T-helper 1 cell treated with Interleukin-12 subunit alpha and Interleukin-12 subunit beta and Interleukin-4 antibody, amounts not matched to agents 30 μg/mL and 1 μg/mL, for 36 hours (primary cell): Measurements from ENCODE around the gene SRP68.

Experiments
- H3K27ac Mint-ChIP-seq: one replicate; pipeline ENCODE4 v1.8.0; 2021; ENCODE audit warnings: mild to moderate bottlenecking, mixed read lengths
- H3K27me3 Mint-ChIP-seq: one replicate; pipeline ENCODE4 v1.8.0; 2021; ENCODE audit warnings: low read depth, mixed read lengths
- H3K36me3 Mint-ChIP-seq: one replicate; pipeline ENCODE4 v1.8.0; 2021; ENCODE audit warnings: low read depth, mixed read lengths
- H3K4me1 Mint-ChIP-seq: one replicate; pipeline ENCODE4 v1.8.0; 2021; ENCODE audit warnings: low read depth, mixed read lengths
- H3K4me3 Mint-ChIP-seq: one replicate; pipeline ENCODE4 v1.8.0; 2021; ENCODE audit warnings: mild to moderate bottlenecking, moderate library complexity, mixed read lengths
- H3K9me3 Mint-ChIP-seq: one replicate; pipeline ENCODE4 v1.8.0; 2021; ENCODE audit warnings: mixed read lengths

Gene SRP68

DNA sequence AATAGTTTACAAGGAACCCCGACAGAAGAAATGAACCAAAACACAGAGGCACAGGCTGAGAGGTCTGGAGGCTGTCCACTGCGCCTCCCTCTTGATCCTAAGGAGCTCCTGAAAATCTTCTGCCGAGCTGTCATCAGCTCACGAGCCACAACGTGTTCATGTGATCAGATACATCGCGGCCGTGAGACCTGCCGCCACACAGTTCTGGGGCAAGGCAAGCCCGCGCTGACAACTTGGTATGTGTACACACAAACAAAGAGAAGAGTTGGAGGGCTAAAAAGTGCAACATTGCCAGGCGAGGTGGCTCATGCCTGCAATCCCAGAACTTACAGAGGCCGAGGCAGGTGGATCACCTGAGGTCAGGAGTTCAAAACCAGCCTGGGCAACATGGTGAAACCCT is 23.6 kb upstream of the SRP68 start:
- no peak overlapping the region for H3K27ac Mint-ChIP-seq
- H3K27me3 Mint-ChIP-seq = no peaks in the 10 kb centered on the region
- peaks cover 33% of the 10 kb centered on the region for H3K36me3 Mint-ChIP-seq
- H3K4me3 Mint-ChIP-seq = no peak overlapping the region
- H3K4me1 Mint-ChIP-seq = peaks cover 8% of the 10 kb centered on the region
- H3K9me3 Mint-ChIP-seq = no peaks in the 10 kb centered on the region

DNA sequence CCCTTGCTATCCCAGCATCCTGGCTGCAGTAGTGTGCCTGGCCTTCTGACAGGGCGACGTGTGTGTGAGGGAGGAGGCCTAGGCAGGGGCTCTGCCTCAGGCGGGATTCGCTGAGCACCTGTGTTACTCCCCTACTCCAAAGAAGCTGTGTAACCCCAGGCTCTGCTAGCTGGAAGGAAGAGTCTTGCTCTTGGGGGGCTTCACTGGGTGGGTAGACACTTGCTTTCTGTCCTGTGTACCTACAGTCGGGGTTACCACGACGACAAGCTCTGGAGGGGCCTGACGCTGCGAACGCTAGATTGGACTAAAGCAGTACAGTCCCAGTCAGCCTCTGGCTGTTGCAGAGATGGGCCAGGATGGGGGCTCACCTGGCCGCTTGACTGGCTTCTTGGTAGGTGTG is 21.7 kb upstream of the SRP68 start:
- peaks cover 27% of the 10 kb centered on the region for H3K36me3 Mint-ChIP-seq
- peaks cover 3% of the 10 kb centered on the region for H3K4me1 Mint-ChIP-seq

DNA sequence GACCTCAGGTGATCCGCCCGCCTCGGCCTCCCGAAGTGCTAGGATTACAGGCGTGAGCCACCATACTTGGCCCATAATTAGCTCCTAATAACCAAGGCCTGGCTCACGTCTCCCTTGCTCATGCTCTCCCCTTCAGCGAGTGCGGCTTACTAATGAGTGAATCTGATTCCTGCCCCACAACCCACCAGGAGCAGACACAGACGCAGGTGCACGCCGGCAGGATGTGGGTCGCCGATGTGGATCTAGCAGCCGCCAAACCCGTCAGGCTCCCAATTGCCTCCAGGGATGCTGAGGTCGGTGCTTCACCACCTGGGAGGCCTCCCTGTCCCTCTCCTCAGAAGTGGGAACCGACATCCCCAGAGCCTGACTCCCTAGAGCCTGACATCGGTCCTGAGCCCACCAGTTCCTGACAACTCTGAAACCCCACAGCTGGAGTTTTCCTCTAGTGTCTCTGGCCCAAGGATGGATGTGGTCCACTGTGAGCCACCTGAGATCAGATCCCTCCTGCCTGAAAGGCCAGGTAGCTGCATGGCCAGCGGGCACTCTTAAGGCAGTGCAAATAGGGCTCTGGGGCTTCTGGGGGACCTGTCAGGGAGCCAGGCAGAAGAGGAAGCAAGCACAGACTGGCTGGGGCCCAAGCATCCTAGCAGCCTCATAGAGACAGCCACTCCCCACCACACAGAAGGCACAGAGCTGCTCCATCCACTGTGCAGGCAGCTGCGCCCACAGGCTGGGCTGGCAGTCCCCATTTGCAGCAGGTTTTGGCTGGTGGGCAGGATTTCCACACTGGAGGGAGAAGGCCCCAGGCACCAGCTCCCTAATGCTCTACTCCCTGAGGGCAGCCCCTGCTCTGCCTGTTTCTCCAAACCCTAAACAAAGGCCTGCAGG is 20.5 kb upstream of the SRP68 start:
- H3K4me3 Mint-ChIP-seq = no peak overlapping the region
- H3K27me3 Mint-ChIP-seq = no peaks in the 10 kb centered on the region
- peaks cover 20% of the 10 kb centered on the region for H3K36me3 Mint-ChIP-seq

More for the DNA sequence above, 21.7 kb upstream of the SRP68 start:
- H3K27ac Mint-ChIP-seq = no peak overlapping the region
- H3K9me3 Mint-ChIP-seq = no peaks in the 10 kb centered on the region
- no peaks in the 10 kb centered on the region for H3K27me3 Mint-ChIP-seq
- no peak overlapping the region for H3K4me3 Mint-ChIP-seq

DNA sequence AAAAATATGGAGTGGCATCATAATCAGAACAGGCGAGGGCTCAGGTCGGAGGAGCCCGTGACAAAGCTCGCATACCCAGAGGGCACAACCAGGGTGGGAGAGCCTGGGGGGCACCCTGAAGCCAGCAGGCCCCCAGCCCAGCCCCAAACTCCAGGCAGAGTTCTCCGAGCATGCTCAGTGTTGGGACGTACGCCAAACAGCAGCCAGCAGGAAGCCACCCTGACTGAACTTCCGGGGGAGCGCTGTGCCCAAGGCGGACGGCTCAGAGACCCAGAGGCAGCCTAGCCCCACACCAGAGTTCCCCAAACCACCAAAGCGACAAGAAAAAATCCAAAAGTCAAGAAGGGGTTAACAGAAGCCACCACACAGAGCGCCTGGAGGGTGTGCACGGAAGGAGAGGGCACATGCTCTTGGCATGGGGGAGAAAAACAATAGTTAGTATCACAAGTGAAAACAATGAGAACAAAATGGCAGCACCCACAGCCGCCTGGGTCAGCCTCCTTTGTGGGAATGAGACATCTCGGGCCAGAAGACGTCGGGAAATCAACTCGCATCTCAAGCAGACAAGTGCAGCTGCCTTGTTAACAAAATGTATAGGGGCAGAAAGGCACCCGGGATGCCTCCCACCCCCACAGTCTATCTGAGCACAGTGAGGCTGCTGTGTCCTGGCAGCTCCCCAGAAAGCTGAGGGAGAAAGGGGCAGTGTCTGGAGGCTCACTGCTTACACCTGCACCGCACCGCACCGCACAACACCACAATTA is 19.4 kb upstream of the SRP68 start:
- no peaks in the 10 kb centered on the region for H3K27me3 Mint-ChIP-seq
- H3K9me3 Mint-ChIP-seq = no peaks in the 10 kb centered on the region
- H3K4me3 Mint-ChIP-seq = peak overlapping the region; percentile 26
- H3K36me3 Mint-ChIP-seq = peaks cover 17% of the 10 kb centered on the region
- H3K4me1 Mint-ChIP-seq = peaks cover 3% of the 10 kb centered on the region
- peak overlapping the region; percentile 86 for H3K27ac Mint-ChIP-seq

More for the DNA sequence above, 20.5 kb upstream of the SRP68 start:
- Mint-ChIP-seq H3K9me3 (no peaks in the 10 kb centered on the region), H3K4me1 (peaks cover 3% of the 10 kb centered on the region), H3K27ac (no peak overlapping the region)

DNA sequence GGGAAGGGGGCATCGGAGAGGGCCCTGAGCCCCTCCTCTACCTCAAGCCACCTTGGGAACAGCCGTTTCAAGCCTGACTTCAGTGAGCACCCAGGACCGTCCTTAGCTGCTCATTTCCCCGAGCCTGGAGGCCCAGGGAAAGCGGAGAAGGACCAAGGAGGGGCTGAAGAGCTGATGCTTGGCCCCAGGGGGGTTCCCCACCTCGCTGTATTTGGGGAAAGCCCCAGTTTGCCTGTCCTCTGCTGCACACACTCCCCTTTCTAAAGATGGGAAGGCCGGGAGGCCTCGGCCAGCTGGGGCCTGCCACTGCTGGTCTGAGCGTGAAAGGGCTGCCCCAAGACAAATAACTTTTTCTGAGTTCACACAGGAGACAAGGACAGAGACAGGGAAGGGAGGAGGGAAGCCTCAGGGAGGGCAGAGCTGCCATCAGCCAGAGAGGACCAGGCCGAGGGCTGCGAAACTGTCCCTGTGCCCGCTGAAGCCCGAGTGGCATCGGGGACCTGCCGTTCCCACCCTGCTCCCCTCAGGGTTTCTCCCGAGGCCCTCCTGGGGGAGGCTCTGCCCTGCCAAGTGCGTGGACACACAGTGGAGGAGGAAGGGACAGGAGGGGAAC is 18.3 kb upstream of the SRP68 start:
- peaks cover 3% of the 10 kb centered on the region for H3K4me1 Mint-ChIP-seq
- H3K27me3 Mint-ChIP-seq = no peaks in the 10 kb centered on the region
- no peaks in the 10 kb centered on the region for H3K9me3 Mint-ChIP-seq
- H3K27ac Mint-ChIP-seq = no peak overlapping the region
- H3K36me3 Mint-ChIP-seq = peaks cover 20% of the 10 kb centered on the region
- no peak overlapping the region for H3K4me3 Mint-ChIP-seq

DNA sequence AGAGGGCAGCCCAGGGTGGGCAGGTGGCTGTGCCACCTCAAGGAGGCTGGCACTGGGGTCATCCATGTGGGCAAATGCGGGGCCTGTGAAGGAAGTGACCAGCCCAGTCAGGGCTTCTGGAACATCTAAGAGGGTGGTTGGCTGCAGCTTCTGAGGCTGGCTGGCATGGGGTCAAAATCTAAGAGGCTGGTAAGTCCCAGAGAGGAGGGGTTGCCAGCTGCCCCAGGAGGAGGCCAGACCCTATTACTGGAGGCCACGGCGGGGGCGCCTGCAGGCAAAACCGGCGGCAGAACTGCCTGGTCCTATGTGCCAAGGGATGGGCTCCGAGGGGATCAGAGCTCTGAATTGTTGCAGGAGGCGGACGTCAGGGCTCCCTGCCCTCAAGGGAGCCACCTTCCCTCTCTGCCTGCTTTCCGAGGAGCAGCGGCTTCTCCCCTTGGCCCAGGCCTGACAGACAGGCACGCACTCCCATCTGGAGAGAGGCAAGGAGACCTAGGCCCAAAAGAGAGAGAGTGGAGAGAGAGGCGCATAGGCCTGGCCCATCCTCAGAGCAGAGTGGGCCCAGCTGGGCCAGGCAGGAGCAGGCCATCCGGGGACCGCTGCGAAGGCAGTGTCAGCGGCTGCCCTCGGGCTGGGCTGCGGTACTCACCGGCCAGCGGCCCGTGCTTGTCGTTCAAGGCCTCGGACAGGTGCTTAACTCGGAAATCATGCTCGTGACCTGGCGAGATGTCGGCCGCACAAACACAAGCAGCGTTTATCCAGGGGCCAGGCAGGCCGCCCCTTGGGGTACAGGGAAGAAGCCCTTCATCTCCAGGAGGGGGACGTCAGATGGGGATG is 17.6 kb upstream of the SRP68 start:
- H3K36me3 Mint-ChIP-seq = peaks cover 20% of the 10 kb centered on the region
- H3K4me3 Mint-ChIP-seq = no peak overlapping the region
- H3K27ac Mint-ChIP-seq = no peak overlapping the region
- H3K27me3 Mint-ChIP-seq = no peaks in the 10 kb centered on the region
- H3K9me3 Mint-ChIP-seq = no peaks in the 10 kb centered on the region
- peaks cover 3% of the 10 kb centered on the region for H3K4me1 Mint-ChIP-seq

DNA sequence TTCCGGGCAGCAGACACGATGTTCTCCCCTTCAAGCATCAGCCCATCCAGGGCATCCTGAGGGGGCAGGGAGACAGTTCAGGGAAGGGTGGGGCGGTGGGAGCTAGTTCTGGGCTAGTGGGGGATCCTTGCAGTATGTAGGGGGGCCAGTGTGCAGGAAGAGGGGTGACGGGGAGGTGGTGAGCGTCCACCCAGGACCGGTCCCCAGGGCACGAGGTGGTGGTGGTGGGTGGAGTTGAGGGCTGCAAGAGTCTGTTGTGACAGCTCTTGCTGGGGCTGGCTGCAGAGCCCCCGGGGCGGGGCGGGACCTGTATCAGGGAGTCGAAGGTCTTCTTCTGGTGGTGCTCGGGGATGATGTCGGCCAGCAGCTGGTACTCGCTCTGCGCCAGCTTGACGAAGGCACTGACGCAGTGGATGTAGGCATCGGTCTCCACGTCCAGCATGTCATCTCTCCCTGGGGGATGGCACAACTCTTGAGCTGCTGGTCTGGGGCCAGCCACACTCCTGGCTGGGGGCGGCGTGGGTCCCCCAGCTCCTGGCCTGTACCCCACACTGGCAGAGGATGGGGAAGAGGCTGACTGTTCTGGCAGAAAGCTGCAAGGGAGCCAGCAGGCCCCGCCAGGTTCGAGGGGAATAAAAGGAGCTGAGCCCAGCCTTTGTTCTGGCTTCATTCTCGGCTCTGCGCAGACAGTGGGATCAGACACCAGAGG is 16.7 kb upstream of the SRP68 start:
- Mint-ChIP-seq H3K36me3 (peaks cover 22% of the 10 kb centered on the region), H3K4me3 (no peak overlapping the region), H3K27me3 (no peaks in the 10 kb centered on the region), H3K9me3 (no peaks in the 10 kb centered on the region), H3K27ac (no peak overlapping the region), H3K4me1 (peaks cover 3% of the 10 kb centered on the region)

DNA sequence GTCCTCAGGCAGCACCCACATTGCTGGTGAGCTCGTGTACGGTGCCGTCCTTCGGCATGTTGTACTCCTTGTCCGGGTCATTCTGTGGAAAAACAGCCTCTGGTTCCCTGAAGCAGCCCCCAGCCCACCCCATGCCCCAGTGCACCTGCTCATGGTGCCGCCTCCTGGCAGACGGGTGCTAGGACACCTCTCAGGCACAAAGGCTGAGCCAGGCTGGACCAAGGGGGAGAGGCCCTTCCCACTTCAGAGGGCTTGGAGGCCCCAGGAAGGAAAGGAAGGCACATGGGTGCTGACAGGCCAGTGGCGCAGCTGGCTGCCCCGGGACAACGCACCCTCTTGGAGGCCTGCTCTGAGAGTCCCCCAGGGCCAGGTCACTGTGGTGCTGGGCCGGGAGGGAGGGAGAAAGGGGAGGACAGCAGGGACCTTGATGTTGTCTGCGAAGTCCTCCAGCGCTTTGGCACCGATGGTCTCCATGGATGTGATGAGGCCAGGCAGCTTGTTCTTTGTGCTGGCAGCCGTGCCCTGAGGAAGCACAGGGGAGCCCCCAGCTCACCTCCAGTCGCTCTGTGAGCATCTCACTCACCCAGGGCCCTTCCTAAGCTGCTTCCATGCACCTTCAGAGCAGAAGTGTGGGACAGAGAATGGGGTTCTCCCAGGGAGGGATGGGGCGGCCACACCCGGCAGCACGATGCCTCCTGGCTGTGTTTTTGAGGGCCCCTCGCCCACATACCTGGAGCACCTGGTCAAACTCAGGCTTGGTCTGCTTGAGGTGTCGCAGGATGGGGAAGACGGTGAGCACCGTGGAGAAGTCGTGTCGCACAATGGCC is 15.9 kb upstream of the SRP68 start:
- Mint-ChIP-seq H3K27me3 (no peaks in the 10 kb centered on the region), H3K27ac (no peak overlapping the region), H3K4me3 (no peak overlapping the region)

DNA sequence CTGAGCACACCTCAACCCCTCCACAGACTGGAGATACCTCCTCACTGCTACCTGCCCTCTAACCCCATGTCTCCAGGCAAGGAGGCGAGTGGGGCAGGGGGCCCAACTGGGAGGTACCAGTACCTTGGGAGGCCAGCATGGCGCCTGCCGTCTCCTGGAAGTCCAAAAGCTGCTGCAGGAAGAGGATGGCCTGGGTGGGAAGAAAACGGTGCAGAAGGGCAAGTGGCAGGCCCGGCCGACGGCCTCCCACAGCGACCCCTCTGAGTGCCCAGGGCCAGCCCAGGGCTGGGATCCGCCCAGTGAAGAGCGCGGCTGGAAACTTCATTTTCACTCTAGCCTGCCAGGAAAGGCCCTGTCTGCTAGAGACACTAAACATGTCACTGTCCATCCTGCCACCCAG is 15.2 kb upstream of the SRP68 start:
- no peaks in the 10 kb centered on the region for H3K9me3 Mint-ChIP-seq
- H3K4me1 Mint-ChIP-seq = peaks cover 3% of the 10 kb centered on the region
- peaks cover 19% of the 10 kb centered on the region for H3K36me3 Mint-ChIP-seq
- no peak overlapping the region for H3K27ac Mint-ChIP-seq
- H3K27me3 Mint-ChIP-seq = no peaks in the 10 kb centered on the region
- no peak overlapping the region for H3K4me3 Mint-ChIP-seq

More for the DNA sequence above, 15.9 kb upstream of the SRP68 start:
- Mint-ChIP-seq H3K4me1 (peaks cover 3% of the 10 kb centered on the region), H3K9me3 (no peaks in the 10 kb centered on the region), H3K36me3 (peaks cover 19% of the 10 kb centered on the region)

DNA sequence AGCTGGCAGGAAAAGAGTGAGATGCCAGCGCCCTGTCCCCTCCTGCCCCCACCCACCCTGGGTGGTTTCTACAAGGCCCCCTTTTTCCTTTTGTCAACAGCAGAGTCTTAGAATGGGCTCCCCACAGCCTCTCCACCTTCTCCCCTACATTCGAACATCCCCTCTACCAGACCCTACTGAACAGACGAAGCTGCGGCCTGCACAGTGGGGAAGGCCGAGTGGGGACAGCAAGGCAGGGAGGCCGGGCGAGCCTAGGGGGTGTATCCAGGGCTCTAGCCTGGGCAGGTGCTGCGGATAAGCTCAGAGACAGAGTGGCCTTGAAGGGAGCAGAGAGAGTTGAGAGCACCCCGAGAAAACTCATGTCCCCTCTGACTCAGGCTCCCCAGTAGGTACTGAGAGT is 14.1 kb upstream of the SRP68 start:
- peaks cover 3% of the 10 kb centered on the region for H3K27me3 Mint-ChIP-seq
- H3K9me3 Mint-ChIP-seq = no peaks in the 10 kb centered on the region
- no peak overlapping the region for H3K4me3 Mint-ChIP-seq
- peaks cover 1% of the 10 kb centered on the region for H3K4me1 Mint-ChIP-seq
- peaks cover 15% of the 10 kb centered on the region for H3K36me3 Mint-ChIP-seq
- H3K27ac Mint-ChIP-seq = no peak overlapping the region

DNA sequence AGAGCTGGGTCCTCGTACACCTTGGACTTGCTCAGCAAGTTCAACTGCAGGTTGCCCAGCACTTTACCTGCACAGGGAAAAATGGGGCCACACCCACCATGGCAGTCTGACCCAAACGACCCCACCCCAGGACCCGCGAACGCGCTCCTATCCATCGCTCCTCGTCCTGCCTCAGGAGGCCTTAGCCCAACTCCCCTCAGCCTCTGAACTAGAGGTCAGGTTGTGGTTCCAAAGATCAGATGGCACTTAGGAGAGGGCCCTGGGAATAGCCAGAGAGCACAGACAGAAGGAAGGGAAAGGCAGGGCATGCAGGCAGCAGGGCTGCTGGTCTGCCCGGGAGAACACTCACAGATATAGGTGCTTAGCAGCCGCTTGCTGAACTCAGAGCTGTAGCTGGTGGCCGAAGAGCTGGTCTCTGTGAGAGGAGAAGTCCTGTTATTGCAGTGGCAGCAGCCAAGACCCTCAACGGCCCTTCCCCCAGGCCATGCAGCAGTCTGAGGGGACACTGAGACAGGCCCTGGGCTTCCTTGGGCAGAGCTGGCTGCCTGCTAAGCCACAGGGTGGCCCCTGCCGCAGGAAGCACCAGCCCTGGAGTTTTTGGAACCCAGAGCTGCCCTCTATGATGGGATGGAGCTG is 13.5 kb upstream of the SRP68 start:
- Mint-ChIP-seq H3K4me3 (no peak overlapping the region), H3K27ac (no peak overlapping the region), H3K27me3 (peaks cover 4% of the 10 kb centered on the region), H3K4me1 (no peaks in the 10 kb centered on the region), H3K36me3 (peaks cover 15% of the 10 kb centered on the region), H3K9me3 (no peaks in the 10 kb centered on the region)

DNA sequence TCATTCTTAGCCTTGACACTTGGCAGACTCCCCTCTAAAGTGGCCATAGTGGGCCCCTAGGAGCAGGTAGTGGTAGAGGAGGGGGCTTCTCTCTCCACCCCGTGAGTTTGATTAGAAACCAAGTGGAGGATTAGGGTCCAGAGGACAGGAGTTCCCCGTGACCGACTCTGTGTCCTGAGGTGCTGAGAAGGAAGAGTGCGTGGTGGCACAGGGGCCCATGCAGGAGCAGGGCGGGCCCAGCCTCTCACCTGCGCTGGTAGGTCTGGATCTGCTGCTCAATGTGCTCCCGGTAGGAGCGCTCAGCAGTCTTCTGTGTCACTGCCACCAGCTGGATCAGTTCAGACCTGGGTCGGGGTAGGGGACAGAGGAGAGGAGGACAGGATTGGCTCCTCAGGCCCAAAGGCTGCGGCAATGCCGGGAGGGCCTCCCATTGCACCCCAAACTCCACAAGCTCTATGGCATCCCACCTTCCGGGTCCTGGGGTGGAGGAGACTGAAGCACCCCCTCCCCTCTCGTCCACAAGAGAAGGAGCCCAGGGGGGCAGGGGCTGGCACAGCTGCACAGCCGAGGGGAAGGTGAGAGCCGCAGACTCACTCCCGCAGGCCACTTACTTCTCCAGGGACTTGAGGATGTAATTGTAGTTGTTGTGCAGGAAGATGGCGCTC is 12.9 kb upstream of the SRP68 start:
- H3K4me3 Mint-ChIP-seq = no peak overlapping the region
- no peaks in the 10 kb centered on the region for H3K9me3 Mint-ChIP-seq
- peaks cover 4% of the 10 kb centered on the region for H3K27me3 Mint-ChIP-seq
- no peak overlapping the region for H3K27ac Mint-ChIP-seq
- H3K36me3 Mint-ChIP-seq = peaks cover 15% of the 10 kb centered on the region
- no peaks in the 10 kb centered on the region for H3K4me1 Mint-ChIP-seq
